Upper lobe of right lung (tissue), 1 donor: ENCODE results near the gene LMAN1. TPM values are rescaled to one million over a fixed set of nuclear protein-coding genes. Genes with fewer than 3 reads are reported as not detected.

ENCODE experiments used
- ATAC-seq: fragments of 200-7000 bp; cut with Tn5 transposase; one replicate; pipeline ENCODE4 v1.9.1; 2020; ENCODE audit warnings: mild to moderate bottlenecking, moderate library complexity
- DNase-seq: peaks from one replicate; pipeline ENCODE4 v3.0.0-alpha.2; 2020
- H3K27ac ChIP-seq: fragments of 200-600 bp; one replicate; pipeline ENCODE4 v1.8.0; 2022
- H3K27me3 ChIP-seq: fragments of 200-600 bp; one replicate; pipeline ENCODE4 v1.8.0; 2022; ENCODE audit warnings: mild to moderate bottlenecking
- H3K36me3 ChIP-seq: fragments of 200-600 bp; one replicate; pipeline ENCODE4 v1.8.0; 2022
- H3K4me1 ChIP-seq: fragments of 200-600 bp; one replicate; pipeline ENCODE4 v1.8.0; 2022
- H3K4me3 ChIP-seq: fragments of 200-600 bp; one replicate; pipeline ENCODE4 v1.8.0; 2022; ENCODE audit warnings: mild to moderate bottlenecking
- H3K9me3 ChIP-seq: fragments of 200-600 bp; one replicate; pipeline ENCODE4 v1.8.0; 2022
- CTCF ChIP-seq: fragments of 200-600 bp; IDR thresholded peaks from one replicate; pipeline ENCODE4 v1.8.0; 2022; ENCODE audit warnings: antibody characterized with exemption
- intact Hi-C: fragments of 100-400 bp; cut with DNase I; formaldehyde crosslinking; loops from one replicate; pipeline ENCODE4 v1.11.0; 2022
- total RNA-seq: library from RNA; stranded (reverse); fragmentation: NEBNext Ultra II Directional; extraction: Animal tissue kit (Norgen Biotek cat#: 25700); gene quantifications from one replicate; pipeline ENCODE4 v1.2.1, GENCODE V29; 2021
- donor health status: DM: no; HTN: yes; CAD: no; lungs with severe emphysema.

The LMAN1 gene
- total RNA-seq, 1 donor from 2014 or later = 63.1 TPM

DNA sequence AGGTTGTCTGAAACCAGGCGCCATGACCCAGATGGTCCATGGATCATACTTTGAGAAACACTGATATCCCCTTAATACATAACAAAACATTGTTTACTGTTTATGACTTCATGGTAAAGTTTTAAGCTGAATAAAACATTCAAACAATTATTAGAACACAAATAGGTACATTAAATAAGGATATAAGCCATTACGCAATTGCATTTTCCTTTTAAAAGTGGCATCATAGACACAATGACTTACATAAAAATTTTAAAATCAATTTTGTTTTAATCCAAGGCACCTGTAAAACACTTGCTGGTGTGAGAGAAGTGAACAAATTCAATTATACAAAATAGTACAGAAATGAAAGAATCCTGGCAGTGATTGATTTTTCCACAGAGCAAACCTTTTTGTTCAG lies 30.4 kb downstream of the LMAN1 start:
- Histone ChIP-seq H3K36me3 (peaks cover 76% of the 10 kb centered on the region), H3K9me3 (no peaks in the 10 kb centered on the region), H3K4me3 (no peak overlapping the region), H3K27me3 (no peaks in the 10 kb centered on the region), H3K4me1 (no peaks in the 10 kb centered on the region), H3K27ac (no peak overlapping the region)
- no peak for ATAC-seq
- no peak for DNase-seq
- intact Hi-C loops = no loop called here
- TF ChIP-seq CTCF = no peak

- no peak for TF ChIP-seq CTCF
- Histone ChIP-seq H3K36me3 (peaks cover 49% of the 10 kb centered on the region), H3K4me1 (no peaks in the 10 kb centered on the region)
These were observed 33.1 kb downstream of the LMAN1 start for GRCh38 chr18:59325965-59326364.

DNA sequence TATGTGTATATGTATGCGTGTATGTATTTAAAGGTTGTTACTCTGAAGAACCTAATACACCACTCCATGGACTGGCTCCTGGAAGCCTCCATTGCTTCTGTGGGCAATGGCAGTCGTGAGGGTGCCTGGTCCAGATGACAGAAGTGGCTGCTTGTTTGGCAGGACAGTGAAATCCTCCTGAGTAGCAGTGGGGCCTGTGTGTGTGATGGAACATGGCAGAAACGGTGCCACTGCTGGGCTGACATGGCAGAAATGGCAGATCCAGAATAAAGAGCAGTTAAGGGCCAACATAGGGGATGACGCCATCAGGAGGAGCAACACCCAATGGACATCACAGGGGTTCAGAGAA lies 34.5 kb downstream of the LMAN1 start:
- Histone ChIP-seq H3K27me3 (no peaks in the 10 kb centered on the region), H3K36me3 (peaks cover 35% of the 10 kb centered on the region), H3K4me3 (no peak overlapping the region), H3K9me3 (no peaks in the 10 kb centered on the region), H3K27ac (no peak overlapping the region), H3K4me1 (no peaks in the 10 kb centered on the region)
- intact Hi-C loops = no loop called here
- ATAC-seq (no peak), DNase-seq (no peak)
- TF ChIP-seq CTCF = no peak

More at GRCh38 chr18:59325965-59326364, 33.1 kb downstream of the LMAN1 start:
- ATAC-seq (no peak), DNase-seq (no peak)
- Histone ChIP-seq H3K27ac (no peak overlapping the region), H3K9me3 (no peaks in the 10 kb centered on the region), H3K27me3 (no peaks in the 10 kb centered on the region), H3K4me3 (no peak overlapping the region)
- intact Hi-C loops = no loop called here

GRCh38 chr18:59323931-59324622 lies 35.0 kb downstream of the LMAN1 start:
- no peak for TF ChIP-seq CTCF
- peaks cover 30% of the 10 kb centered on the region for H3K36me3 ChIP-seq
- H3K4me3 ChIP-seq = no peak overlapping the region
- H3K27ac ChIP-seq = no peak overlapping the region
- intact Hi-C loops = no loop called here
- H3K27me3 ChIP-seq = no peaks in the 10 kb centered on the region
- H3K9me3 ChIP-seq = no peaks in the 10 kb centered on the region
- DNase-seq = no peak
- no peaks in the 10 kb centered on the region for H3K4me1 ChIP-seq
- no peak for ATAC-seq

- ATAC-seq = no peak
- H3K36me3 ChIP-seq = no peaks in the 10 kb centered on the region
- peaks cover 7% of the 10 kb centered on the region for H3K27me3 ChIP-seq
- TF ChIP-seq CTCF = no peak
- intact Hi-C loops = no loop called here
- no peaks in the 10 kb centered on the region for H3K4me1 ChIP-seq
- no peak within 1 kb of the TSS for H3K27ac ChIP-seq
- H3K9me3 ChIP-seq = no peaks in the 10 kb centered on the region
- no peak for DNase-seq
- no peak within 1 kb of the TSS for H3K4me3 ChIP-seq
These were observed 40.5 kb downstream of the LMAN1 start, which contains the start of gene CPLX4 for GRCh38 chr18:59318460-59319050. Gene CPLX4, minus strand, starts transcription at chr18:59318649. Its CDS starts 187 bp downstream, at chr18:59318462.
